ENCODE measurements around the gene FPR3.

Gene FPR3

GRCh38 chr19:51821921-51822320 lies 27.0 kb downstream of the FPR3 start:
- Histone ChIP-seq H3K4me1 (ENCODE audit: control insufficient read depth in 1 of 2, insufficient read depth in 1 of 2, low read depth in 1 of 2, low read length in 1 of 2) (peaks cover 0 to 3% of the 10 kb centered on the region in 2 experiments), H3K9me3 (peaks cover 5% of the 10 kb centered on the region), H3K27me3 (no peaks in the 10 kb centered on the region), H3K4me3 (ENCODE audit: low read depth in 1 of 2, low read length in 1 of 2) (no peak overlapping the region), H3K27ac (no peak overlapping the region), H3K36me3 (no peaks in the 10 kb centered on the region)
- no peak for TF ChIP-seq CTCF (IDR thresholded peaks at IDR 0.05)

- H3K36me3 ChIP-seq = no peaks in the 10 kb centered on the region
- H3K9me3 ChIP-seq = peaks cover 5% of the 10 kb centered on the region
- peaks cover 0 to 3% of the 10 kb centered on the region in 2 experiments for H3K4me1 ChIP-seq (ENCODE audit: control insufficient read depth in 1 of 2, insufficient read depth in 1 of 2, low read depth in 1 of 2, low read length in 1 of 2)
- H3K27me3 ChIP-seq = no peaks in the 10 kb centered on the region
- no peak overlapping the region for H3K27ac ChIP-seq
- H3K4me3 ChIP-seq (ENCODE audit: low read depth in 1 of 2, low read length in 1 of 2) = no peak overlapping the region
- TF ChIP-seq CTCF (IDR thresholded peaks at IDR 0.05) = no peak
Observed at GRCh38 chr19:51822325-51822724, 27.4 kb downstream of the FPR3 start.

- H3K9me3 ChIP-seq = peaks cover 5% of the 10 kb centered on the region
- TF ChIP-seq CTCF (IDR thresholded peaks at IDR 0.05) = no peak
- peaks cover 0 to 3% of the 10 kb centered on the region in 2 experiments for H3K4me1 ChIP-seq (ENCODE audit: control insufficient read depth in 1 of 2, insufficient read depth in 1 of 2, low read depth in 1 of 2, low read length in 1 of 2)
- no peak overlapping the region for H3K27ac ChIP-seq
- no peaks in the 10 kb centered on the region for H3K36me3 ChIP-seq
- no peak overlapping the region for H3K4me3 ChIP-seq (ENCODE audit: low read depth in 1 of 2, low read length in 1 of 2)
- no peaks in the 10 kb centered on the region for H3K27me3 ChIP-seq
Observed at GRCh38 chr19:51822946-51823345, 28.0 kb downstream of the FPR3 start.

GRCh38 chr19:51824281-51825005 lies 29.5 kb downstream of the FPR3 start:
- H3K27ac ChIP-seq = no peak overlapping the region
- no peaks in the 10 kb centered on the region for H3K27me3 ChIP-seq
- no peak overlapping the region for H3K4me3 ChIP-seq (ENCODE audit: low read depth in 1 of 2, low read length in 1 of 2)
- no peak for TF ChIP-seq CTCF (IDR thresholded peaks at IDR 0.05)
- peaks cover 0 to 3% of the 10 kb centered on the region in 2 experiments for H3K4me1 ChIP-seq (ENCODE audit: control insufficient read depth in 1 of 2, insufficient read depth in 1 of 2, low read depth in 1 of 2, low read length in 1 of 2)
- no peaks in the 10 kb centered on the region for H3K36me3 ChIP-seq
- peaks cover 5% of the 10 kb centered on the region for H3K9me3 ChIP-seq

GRCh38 chr19:51830274-51830673 lies 35.3 kb downstream of the FPR3 start:
- no peaks in the 10 kb centered on the region for H3K36me3 ChIP-seq
- H3K27me3 ChIP-seq = no peaks in the 10 kb centered on the region
- TF ChIP-seq CTCF (IDR thresholded peaks at IDR 0.05) = no peak
- no peaks in the 10 kb centered on the region for H3K4me1 ChIP-seq (ENCODE audit: control insufficient read depth in 1 of 2, insufficient read depth in 1 of 2, low read depth in 1 of 2, low read length in 1 of 2)
- H3K27ac ChIP-seq = no peak overlapping the region
- no peaks in the 10 kb centered on the region for H3K9me3 ChIP-seq
- H3K4me3 ChIP-seq (ENCODE audit: low read depth in 1 of 2, low read length in 1 of 2) = no peak overlapping the region

All from neutrophil (primary cell).